ENCODE results near the gene WNT7B.

- TF ChIP-seq POLR2A (IDR thresholded peaks at IDR 0.05) (no peak), POLR2AphosphoS5 (IDR thresholded peaks at IDR 0.05) (no peak), CTCF (IDR thresholded peaks at IDR 0.05) (no peak), EP300 (IDR thresholded peaks at IDR 0.05) (no peak)
These were observed 14.1 kb upstream of the WNT7B start for GRCh38 chr22:45991098-45991497.

All from stomach (tissue), 4 donors.